HG02642 (cell line): ENCODE results near the gene HOXA10.

Source experiments
- ATAC-seq: cut with Tn5 transposase; IDR thresholded peaks from one replicate; pipeline ENCODE4 v1.9.1; 2021; ENCODE audit warnings: mild to moderate bottlenecking; ENCODE audit not compliant: unreplicated experiment, poor library complexity

The HOXA10 gene

DNA sequence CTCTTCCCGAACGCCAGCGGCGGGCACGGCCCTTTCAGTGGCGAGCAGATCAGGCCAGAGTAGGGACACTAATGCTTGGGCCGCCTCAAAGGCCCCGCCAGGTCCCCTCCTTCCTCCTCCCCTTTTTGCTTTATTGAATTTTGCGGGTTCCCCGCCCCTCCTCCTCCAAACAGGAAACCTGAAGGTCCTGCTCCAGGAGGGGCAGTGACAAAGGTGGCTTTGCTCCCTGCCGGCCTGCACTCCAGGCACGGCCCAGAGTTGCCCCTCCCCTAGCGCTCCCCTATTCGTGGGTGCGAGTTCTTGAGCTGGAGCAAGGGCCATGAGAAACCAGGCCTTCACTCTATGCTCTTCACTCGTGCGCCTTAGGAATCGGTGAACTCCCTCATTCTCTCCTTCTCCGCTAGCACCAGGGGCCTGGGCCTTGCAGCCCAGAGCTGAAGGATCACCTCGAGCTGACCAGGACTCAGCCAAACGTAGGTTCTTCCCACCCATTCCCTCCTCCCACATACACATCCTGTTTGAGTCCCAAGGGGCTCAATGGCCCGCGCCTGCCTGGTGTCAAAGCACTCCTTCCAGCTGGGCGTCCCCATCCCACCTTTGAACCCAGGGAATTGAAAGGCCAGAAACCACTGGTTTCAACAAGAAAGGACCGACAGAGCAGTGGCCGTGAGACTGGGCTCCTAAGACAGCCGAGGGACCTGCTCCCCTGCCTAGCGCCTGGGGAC lies 25.9 kb downstream of the HOXA10 start:
- ATAC-seq: no peak

- no peak for ATAC-seq
These were observed 26.7 kb downstream of the HOXA10 start, which contains the start of gene HOXA6 for GRCh38 chr7:27147199-27148030. Gene HOXA6, minus strand, starts transcription at chr7:27147774. Its CDS starts 25 bp downstream, at chr7:27147749.

GRCh38 chr7:27146491-27147198 lies 27.5 kb downstream of the HOXA10 start:
- no peak for ATAC-seq

GRCh38 chr7:27145914-27146412 lies 28.2 kb downstream of the HOXA10 start:
- ATAC-seq: no peak

- ATAC-seq: no peak
These were observed 28.8 kb downstream of the HOXA10 start for GRCh38 chr7:27145165-27145913.

- no peak for ATAC-seq
These were observed 29.3 kb downstream of the HOXA10 start for GRCh38 chr7:27144781-27145164.

DNA sequence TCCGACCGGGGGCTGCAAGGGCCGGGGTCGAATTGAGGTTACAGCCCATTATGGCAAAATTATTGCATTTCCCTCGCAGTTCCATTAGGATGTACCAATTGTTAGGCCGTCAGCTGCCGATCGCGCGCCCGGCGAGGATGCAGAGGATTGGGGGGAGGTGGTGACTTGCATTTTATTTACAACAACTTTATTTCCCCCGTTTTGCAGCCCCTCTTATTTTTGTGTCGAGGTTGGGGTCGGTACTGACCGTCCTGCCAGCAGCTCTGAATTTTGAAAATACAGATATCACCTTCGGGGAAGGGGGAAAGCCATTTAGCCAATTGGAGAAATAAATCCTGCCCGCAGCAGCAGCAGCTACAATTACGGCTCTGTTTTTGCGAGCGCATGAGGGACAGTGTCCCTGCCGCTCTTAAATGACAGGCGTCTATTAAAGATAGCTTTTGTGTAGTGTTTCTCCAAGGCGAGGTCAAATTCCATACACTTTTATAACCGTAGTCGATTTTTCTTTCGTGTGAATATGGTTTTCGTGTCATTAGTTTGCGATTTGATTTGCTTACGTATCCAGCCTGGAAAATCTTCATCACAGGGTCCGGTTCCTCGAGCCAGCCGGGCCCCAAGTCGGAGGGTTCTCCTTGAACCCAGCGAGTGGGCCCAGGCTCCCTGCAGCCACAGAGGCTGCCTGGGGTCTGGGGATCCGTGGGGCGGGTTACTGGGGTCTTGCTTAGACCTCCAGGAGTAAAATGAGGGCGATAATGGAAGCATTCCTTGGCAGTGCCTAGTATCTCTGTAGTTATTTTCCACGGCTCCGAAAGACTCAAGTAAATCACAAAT lies 30.0 kb downstream of the HOXA10 start:
- ATAC-seq: no peak

GRCh38 chr7:27143023-27143949 lies 30.8 kb downstream of the HOXA10 start, which contains the start of gene HOXA5:
Gene HOXA5, minus strand, starts transcription at chr7:27143681. Its CDS starts 74 bp downstream, at chr7:27143607.
- ATAC-seq: no peak

DNA sequence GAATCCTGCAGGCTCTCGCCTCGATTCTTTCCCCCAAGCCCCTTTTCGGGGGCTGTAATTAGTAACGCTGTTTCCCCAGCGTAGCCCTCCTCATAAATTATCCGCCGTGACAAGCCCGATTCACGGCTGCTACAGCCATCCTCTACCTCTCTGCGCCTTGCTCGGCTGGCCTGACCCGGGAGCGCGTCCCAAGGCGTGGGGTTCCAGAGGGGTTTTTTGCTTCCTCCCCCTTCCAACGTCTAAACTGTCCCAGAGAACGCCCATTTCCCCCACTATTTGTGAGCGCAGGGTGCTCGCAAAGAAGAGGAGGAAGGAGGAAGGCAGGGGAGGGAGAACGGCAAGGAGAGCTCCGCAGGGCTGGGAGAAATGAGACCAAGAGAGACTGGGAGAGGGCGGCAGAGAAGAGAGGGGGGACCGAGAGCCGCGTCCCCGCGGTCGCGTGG lies 31.5 kb downstream of the HOXA10 start:
- no peak for ATAC-seq

DNA sequence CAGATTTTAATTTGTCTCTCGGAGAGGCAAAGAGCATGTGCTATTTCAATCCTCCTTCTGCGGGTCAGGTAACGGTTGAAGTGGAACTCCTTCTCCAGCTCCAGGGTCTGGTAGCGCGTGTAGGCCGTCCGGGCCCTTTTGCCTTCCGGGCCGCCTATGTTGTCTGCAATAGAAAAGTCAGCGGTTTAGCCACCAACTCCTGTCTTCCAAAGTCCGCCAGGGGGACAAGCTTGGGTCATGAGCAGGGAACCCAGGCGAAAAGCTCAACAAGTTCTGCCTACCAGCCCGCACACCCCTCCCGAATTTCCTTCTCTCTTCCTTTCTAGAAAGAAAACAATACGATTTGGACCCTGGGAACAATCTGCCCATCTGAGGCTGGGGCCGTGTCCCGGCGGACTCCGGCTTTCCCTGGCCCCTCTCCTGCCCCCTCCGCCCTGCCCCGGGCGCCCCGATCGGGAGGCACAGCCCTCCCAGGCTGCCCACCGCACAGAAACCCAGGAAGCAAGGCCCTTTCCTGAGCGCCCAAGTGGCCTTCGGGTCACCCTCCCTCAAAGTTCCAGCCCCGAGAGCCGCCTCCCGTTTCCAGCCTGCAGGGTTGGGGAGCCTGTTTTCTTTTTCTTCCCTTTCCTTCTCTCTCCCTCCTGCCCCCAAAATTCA lies 32.1 kb downstream of the HOXA10 start:
- ATAC-seq: no peak

DNA sequence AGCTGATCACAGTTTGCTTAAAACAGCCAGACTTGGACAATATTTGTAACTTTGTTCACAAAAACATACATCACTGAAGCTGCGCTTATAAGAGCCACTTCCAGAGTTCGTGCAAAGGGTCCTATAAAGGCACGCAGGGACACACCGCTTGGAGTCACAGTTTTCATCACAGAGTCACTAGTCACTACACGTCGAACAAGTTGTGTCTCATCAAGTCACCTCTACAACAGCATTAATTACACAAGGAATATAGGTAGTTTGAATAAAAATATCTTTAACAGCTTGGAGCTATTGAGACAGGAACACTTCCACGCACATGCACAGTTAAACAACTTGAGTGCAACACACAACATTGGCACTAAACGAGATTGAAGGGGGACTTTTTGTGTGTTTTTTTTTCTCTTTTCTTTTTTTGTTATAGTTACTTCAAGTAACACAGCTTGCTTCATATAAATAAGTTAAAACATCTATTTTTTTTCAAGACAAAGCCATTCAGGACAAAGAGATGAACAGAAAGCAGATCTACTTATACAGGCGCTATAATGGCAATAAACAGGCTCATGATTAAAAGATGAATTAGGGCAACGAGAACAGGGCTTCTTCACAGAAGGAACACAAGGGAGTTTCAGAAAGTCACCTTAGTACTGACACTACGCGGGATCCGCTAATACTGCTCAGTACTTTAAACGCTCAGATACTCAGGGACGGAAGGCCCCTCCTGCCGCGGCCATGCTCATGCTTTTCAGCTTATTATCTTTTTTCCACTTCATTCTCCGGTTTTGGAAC lies 32.8 kb downstream of the HOXA10 start:
- ATAC-seq: no peak

DNA sequence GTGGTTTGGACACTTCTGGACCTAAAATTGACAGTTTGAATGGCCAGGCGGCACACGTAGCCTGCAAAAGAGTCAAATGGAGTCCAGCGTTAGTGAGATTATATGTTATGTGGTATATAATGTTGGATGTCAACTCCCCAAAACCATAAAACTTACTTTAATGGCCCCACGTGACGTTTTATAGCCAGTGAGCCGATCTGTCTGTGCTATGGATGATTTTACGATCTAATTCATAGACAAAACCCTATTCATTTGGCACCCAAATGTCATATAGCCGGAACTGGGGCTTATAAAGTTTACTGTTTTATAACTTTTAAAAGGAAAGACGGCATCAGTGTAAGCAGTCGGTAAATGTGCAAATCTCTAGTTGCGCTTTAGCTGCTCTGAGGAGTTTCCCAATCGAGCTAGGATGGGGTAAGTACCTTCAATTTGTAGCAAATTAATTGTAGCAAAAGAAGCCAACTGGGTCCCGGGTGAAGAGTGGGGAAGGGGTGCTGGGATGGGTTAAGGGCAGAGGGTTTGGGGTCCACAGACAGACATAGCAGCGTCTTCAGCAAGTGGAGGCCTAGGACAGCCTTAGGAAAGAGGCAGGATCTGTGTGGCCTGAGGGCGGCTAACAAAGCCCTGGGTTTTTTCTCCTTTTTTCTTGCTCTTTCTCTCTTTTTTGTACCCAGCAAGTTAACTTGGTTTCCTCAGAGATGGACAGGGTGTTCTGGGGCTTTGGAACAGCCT lies 33.8 kb downstream of the HOXA10 start:
- no peak for ATAC-seq

DNA sequence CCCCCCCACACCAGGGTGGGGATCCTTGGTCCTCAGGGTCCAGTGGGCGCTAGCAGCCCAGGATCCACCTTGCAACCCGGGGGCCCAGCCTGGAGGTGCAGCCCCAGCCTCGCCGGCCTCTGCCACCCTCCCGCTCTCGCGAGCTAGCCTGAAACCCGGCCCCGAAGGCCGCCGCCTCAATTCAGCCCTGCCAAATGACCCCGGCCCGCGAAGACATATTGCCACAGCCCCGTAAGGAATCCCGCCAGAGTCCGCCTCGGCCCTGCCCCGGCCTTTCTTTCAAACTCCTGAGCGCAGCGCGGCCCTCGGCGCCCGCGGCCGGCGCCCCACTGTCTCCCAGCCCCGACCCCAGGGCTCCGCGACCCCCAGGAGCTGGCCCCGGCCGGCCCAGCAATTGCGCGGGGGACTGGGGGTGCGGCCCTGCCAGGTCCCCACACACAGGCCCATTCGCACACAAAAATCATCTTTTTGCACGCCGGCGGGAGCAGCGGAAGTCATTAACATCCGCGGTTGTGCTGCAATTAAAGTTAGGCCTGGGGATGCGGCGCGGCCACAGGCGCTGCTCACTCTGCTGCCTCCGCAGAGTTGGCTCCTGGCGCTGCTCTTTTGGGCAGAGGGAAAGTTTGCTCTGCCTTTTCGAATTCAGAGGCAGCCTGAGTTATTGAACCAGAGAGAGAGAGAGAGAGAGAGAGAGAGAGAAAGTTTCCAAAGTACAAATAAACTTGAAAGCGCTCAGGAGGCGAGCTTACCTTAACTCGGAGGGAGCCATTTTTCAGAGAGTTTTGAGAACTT lies 34.6 kb downstream of the HOXA10 start:
- ATAC-seq: no peak

DNA sequence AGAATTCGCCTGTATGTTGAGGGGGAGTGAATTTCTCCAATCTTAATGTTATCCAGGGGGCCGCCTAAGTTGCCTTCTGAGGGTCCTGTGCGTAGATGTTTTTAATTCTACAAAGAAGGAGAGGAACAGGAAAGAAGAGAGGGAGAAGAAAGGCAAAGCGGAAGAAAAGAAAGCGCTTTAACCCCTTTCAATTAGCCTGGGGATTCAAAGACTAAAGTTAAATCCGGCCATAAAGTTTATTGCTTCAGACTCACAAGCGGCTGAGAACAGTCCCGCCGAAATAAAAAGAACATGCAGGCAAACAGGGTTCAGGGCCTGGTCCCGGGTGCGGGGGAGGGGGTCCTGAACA lies 35.2 kb downstream of the HOXA10 start:
- no peak for ATAC-seq

- ATAC-seq: no peak
These were observed 35.6 kb downstream of the HOXA10 start for GRCh38 chr7:27138472-27138871.
